GM21528 (cell line): Measurements from ENCODE around the gene RNF141.

Experiments
- ATAC-seq: cut with Tn5 transposase; IDR thresholded peaks from one replicate; pipeline ENCODE4 v1.9.1; 2021; ENCODE audit warnings: mild to moderate bottlenecking, moderate library complexity; ENCODE audit not compliant: unreplicated experiment, low FRiP score

Gene RNF141

DNA sequence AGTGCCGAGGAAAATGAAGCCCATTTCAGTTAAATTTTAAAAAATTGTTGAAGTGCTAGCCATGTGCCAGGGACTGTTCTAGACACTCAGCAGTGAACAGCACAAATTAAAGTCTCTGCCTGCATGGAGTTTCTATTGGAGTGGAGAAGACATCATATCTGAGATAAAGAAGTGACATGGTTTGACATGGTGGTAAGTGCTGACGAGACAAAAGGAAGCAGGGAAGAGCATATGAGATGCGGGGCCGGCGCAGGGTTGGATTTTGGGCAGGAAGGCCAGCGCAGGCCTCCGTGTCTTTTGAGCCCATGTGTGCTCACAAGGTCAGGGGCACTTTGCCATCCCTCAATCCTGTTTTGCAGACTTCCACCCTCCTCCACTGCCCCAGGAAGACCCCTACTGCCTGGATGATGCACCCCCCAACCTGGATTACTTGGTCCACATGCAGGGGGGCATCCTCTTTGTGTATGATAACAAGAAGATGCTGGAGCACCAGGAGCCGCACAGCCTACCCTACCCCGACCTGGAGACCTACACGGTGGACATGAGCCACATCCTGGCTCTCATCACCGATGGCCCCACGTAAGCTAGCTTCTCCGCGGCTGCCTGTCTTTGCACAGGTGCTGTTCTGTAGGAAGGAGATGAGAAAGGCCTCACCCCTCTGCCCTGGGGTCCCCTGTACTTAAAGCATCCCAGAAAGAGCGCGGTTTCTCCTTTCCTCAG is 56.4 kb downstream of the RNF141 start:
- no peak for ATAC-seq

DNA sequence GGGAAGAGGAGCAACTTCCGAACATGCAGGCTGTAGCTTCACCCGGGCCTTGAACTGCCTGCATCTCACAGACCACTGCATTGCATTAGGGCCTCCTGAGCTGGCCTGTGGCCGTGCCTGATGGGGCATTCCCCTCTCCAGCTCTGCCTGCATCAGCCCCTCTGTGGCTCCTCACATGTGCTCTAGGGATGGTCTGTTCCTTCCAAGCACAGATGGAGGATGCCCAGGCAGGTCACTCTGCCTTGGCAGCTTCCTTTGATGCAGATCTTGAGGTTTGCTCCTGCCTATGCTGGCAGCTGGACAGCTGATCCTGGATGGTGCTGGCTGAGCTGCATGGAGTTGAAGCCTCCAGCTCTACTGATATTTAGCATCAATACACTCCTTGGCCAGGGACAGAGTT is 57.4 kb downstream of the RNF141 start:
- ATAC-seq = no peak

DNA sequence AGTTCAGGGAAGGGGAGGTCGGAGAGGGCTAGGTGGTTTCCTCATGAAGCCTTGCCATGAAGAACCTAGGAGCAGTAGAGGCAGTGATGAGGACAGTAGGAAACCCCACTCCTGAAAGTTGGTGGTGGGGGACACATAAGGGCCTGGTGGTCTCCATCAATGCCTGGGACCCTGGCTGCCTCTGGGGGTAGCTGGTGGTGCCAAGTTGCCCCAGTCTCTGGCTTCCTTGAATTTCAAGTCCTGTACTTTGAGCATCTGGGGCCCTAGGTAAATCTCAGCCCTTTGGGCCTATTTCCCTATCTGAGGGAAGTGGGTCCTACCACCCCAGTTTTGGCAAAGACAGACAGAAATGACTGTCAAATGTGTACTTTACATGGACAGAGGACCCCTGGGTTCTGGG is 57.8 kb downstream of the RNF141 start:
- no peak for ATAC-seq

DNA sequence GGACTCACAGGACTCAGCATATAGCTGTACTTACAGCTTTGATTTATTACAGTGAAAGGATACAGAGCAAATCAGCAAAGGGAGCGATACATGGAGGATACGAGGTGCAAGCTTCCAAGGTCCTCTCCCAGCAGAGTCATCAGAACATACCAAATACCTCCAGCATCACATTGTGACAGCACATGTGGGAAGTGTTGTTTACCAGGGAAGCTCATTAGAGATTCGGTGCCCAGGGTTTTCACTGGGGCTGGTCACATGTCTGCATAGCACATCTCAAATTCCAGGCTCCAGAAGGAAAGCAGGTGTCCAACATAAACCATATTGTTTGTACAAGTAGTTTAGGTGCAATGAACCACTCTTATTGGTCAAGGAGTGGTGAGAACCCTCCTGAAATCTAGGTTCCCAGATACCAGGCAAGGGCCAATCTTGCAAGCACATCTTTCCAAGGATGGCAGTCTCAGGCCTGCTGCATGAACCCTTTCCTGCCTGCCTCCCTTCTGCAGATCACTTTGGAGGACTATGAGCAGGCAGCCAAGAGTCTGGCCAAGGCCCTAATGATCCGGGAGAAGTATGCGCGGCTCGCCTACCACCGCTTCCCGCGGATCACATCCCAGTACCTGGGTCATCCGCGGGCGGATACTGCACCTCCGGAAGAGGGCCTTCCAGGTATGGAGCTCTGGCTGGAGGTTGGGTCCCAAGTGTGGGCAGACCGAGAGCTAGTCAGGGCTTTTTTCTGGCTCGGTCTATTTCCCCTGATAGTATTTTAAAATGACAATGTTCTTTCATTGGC is 59.2 kb downstream of the RNF141 start:
- no peak for ATAC-seq

DNA sequence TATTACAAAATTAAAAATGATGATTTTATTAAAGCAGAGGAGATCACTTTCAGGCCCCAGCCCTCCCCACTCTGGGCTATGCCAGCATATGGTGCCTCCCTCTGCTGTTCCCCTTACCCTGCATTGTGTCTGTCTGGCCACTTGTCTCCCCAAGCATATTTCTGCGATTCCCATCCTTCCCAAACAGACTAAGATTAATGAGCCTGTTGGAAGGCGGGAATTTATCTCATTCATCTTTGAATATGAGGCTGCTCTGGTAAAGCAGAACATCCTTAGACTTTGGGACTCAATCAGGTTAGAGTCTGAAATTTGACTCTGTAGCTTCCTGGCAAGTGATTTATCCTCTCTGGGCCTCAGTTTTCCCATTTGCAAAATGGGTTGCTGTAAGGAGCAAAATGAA is 60.2 kb downstream of the RNF141 start:
- no peak for ATAC-seq

DNA sequence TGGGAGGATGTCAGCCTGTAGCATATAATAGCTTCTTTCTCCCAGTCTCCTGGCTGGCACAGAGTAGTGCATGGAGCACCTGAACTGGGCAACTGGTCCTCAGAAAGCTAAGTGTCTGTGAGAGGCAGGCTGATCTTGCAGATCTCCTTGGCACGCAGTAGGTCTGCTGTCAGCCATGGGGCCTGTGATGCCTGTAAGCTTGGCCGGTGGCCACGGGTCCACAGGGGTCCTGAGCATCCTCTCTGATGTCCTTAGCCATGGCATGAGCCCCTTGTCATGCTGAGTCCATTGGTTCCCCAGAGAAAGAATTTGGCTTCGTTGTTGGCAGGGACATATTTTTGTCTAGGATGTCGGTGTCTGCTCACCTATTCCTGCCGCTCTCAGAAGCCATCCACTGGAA is 61.0 kb downstream of the RNF141 start:
- ATAC-seq = no peak

DNA sequence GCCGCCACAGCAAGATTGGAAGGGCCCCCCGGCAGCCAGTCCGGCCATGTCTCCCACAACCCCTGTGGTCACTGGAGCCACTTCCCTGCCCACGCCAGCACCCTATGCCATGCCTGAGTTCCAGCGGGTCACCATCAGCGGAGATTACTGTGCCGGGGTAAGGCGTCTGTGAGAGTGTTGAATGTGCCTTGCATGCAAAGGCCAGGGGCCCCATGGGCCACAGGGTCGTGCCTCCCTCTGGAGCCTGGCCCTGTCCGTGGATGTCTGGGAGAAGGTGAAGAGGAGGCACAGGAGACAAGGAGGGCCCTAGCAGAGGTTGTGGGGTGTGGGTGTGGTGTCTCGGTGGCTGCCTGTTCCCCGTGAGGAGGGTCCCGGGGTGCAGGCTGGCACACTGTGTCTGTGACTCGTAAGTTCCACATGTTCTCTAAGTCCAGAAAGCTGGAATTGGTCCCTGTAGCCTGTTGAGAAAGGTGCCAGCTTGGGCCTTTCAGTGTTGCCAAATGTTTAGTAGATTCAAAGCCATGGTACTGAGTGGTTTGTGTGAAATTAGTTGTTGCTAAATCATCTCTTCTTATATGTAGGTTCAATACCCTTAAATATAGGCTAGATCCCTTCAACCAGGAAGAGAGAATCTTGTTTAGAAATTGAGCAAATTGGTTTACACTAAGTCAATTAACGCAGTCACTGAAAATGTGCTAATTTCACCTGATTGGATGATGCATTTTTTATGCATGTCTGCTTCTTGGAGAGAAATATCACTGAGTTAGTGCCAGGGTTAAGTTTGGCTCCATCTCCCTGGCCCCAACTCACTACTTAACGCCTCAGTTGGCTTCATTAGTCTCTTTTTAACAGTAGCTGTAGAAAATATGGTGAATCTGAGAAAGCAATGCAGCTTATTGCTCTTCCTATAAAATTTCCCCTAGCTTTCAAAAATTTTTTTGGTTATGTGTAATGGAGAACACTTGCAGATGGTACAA is 62.1 kb downstream of the RNF141 start:
- no peak for ATAC-seq

DNA sequence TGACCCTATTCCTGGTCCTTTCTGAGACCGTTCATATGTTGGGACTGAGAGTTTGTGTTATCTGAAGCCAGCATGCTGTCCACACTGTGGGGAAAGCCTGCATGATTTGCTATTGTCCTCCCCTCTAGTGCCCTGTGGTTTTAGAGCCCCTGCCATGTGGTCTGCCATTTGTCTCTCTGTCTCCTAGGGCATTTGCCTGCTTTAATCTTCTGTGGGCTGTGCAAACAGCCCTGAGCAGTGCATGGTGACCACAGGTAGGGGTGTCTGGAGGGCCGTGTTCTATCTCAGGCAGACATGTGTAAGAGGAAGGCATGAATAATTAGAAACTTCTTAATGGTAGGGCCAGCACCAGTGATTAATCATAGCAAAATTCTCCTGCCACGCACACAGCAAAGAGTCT is 62.9 kb downstream of the RNF141 start:
- ATAC-seq = no peak

DNA sequence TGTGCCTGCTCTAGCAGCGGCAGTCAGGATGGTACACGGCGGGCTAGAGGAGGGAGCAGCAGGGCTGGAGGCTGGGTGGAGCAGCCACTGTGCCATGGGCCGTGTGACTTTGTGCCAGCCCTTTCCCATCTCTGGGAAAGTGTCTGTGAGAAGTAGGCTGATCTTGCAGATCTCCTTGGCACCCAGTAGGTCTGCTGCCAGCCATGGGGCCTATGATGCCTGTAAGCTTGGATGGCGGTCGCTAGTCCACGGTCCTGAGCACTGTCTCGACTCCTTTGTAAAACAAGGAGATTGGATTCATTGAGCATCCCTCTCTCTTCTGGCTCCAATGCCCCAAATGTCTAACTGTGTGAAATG is 63.3 kb downstream of the RNF141 start:
- ATAC-seq = no peak

DNA sequence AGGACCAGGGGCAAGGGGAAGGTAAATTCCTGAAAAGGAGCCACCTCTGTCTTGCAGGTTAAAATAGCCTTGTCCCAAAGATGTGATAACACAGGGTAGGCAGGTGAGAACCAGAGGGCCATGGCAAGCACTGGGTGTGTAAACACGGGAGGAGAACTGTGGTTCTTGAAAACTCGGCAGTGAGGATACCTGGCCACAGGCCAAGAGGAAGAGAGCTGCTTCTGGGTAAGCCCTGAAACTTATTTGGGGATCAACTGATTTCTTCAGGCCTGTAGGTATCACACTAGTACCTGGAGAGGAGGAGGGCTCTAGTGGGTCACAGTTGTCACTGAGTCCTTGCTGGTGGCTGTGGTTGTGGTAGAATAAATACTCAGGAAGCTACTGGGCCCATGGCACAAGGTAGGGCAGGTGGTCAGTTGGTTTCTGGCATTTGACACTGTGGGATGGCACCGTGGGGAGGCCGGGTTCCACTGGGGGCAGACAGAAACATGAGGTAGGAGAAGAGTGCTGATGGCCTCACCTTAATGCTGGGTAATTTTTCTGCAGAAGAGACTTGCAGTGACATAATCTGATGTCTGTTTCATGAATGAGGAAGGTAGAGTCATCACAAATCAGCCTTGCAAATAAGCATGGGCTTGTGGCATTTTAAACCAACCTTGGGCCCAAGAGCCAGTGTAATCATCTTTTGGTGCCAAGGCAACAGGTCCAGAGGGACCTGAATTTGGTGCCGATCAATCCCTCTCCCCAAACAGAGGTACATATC is 63.9 kb downstream of the RNF141 start:
- no peak for ATAC-seq

DNA sequence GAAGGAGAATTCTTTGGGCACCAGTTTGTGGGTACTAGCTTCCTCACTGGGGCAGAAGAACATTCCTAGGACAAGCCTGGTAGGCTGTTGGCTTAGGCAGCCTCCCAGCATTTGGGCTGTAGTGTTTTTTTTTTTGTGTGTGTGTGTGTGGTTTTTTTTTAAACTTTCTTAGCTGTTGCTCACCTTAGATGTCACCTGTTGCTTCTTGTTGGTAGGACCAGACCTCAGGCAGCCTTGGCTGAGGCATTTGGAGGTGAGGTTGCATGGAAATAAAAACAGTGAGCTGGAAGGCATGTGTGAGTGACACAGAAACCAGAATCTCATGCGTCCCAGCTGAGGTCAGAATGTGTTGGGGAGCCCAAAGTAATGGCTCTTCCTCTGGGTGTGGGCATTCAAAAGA is 64.6 kb downstream of the RNF141 start:
- ATAC-seq = no peak

DNA sequence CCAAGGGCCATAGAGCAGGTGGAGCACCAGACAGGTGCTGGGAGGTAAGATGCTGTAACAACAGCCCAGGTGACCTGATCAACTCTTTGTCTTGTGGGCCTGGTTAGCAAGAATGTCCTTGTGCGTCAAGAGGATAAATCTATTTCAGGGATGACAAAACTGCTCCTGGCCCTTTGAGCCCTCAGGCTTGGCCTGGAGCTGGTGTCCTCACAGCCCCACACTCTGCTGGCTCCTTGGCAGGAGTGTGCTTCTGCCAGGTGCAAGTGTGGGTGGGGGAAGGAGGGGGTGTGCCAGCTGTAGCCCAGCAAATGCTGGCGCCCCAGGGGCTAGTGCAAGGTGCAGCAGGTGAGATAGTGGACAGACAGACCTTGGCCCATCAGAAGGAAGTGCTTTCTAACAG is 66.4 kb downstream of the RNF141 start:
- ATAC-seq = no peak

DNA sequence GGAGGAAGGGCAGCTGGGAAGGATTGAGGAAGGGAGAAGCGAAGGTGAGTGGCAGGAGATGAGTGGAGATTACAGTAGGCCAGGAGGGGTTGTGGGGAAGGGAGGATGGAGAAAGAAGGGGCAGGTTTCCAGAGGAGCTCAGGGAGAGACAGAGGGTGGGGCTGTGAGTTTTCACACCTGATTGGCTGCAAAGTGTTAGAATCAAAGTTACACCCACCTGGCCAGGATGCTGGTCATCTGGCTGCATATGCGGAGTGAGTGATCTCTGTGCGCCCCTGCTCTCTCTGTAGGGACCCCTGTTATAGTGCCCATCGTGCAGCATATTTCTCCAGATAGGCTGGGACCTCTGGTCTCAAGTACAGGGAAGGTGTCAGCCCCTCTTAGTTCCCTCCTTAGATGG is 67.6 kb downstream of the RNF141 start:
- no peak for ATAC-seq

DNA sequence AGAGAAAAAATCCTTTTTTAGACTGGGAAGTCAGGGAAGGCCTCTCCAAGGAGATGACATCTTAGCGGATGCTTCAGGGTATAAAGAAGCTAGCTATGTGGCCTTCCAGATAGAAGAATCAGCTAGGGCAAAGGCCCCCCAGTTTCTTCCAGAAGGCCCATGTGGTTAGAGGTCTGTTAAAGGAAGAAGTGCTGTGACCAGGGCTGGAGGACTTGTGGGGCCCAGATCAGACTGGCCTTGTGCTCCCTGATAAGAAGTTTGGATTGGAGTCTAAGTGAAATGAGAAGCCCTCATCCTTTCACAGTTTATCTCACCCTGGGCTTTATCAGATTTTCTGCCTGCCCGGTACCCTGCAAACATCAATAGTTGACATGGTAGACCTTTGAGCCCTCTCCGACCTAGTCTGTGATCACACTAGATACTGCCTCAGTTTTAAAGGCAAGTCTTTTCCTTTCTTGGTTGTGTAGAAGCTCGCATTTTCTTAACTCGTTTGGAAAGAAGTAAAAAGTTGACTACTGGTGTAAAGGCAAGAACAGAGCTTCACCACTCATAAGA is 78.2 kb downstream of the RNF141 start:
- no peak for ATAC-seq
